GM12891 (cell line): ENCODE data around the gene PARP11.
"Not testable (repeated sequence)": the region's sequence is repeated elsewhere in the genome, so short reads cannot be mapped to it uniquely, and the experiment has no call there.

Experiments used
- POLR2A ChIP-seq: IDR thresholded peaks from 2 replicates; pipeline ENCODE4 v1.6.1; 2011; ENCODE audit warnings: low read depth, low read length, control low read depth
- TAF1 ChIP-seq: IDR thresholded peaks from 2 replicates; pipeline ENCODE4 v1.6.1; 2011; ENCODE audit warnings: low read depth, low read length, control low read depth

DNA sequence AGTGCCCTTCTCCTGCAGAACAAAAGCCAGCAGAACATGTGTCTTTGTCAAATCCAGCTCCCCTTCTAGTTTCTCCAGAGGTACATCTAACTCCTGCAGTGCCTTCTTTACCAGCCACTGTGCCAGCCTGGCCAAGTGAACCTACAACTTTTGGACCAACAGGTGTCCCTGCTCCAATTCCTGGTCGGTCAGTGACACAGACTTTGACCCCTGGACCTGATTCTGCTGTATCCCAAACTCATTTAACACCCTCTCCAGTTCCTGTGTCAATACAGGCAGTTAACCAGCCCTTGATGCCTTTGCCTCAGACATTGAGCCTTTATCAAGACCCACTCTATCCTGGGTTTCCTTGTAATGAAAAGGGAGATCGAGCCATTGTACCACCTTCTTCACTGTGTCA, 32.4 kb downstream of the PARP11 start:
- not testable (repeated sequence) for TF ChIP-seq POLR2A, TAF1
